IMR-90 (cell line): ENCODE data around the gene CCL13. TPM values are rescaled to one million over a fixed set of nuclear protein-coding genes. Genes with fewer than 3 reads are reported as not detected.

Source experiments
- ATAC-seq: fragments of 200-7000 bp; cut with Tn5 transposase; 2 replicates; pipeline ENCODE4 v1.9.1; 2020; ENCODE audit warnings: low read depth, mild to moderate bottlenecking, moderate library complexity
- BruUV-seq: library from RNA; stranded (reverse); fragments of 400-500 nt; replicated peaks from 2 replicates; lab custom pipeline; 2021; lab: Mats Ljungman, UMichigan
- CTCF ChIA-PET: fragments of 300-600 bp; formaldehyde crosslinking; extraction: SDS; loops from one replicate; lab custom pipeline; 2021; ENCODE audit warnings: antibody characterized with exemption; lab: Yijun Ruan, JAX
- POLR2A ChIA-PET: fragments of 300-600 bp; sonication (Branson Sonifier 250); formaldehyde crosslinking; loops from one replicate; lab custom pipeline; 2022; ENCODE audit warnings: antibody characterized with exemption; ENCODE audit not compliant: unreplicated experiment; lab: Charles Lee
- DNase-seq: peaks from one replicate; pipeline ENCODE4 v3.0.0; 2013
- H2AFZ ChIP-seq: replicated peaks from 2 replicates; pipeline ENCODE3; 2013; ENCODE audit warnings: low read length, mild to moderate bottlenecking; ENCODE audit not compliant: poor library complexity
- H2AK5ac ChIP-seq: 2 replicates; pipeline ENCODE4 v1.6.1; 2013; ENCODE audit warnings: low read depth, low read length, inconsistent platforms
- H2AK9ac ChIP-seq: replicated peaks from 2 replicates; pipeline ENCODE3; 2013; ENCODE audit warnings: mild to moderate bottlenecking, low read depth, low read length, moderate library complexity; ENCODE audit not compliant: poor library complexity
- H2BK120ac ChIP-seq: 2 replicates; pipeline ENCODE4 v1.6.1; 2013; ENCODE audit warnings: low read depth, low read length, inconsistent platforms
- H2BK15ac ChIP-seq: 3 replicates; pipeline ENCODE4 v1.6.1; 2013; ENCODE audit warnings: low read depth, low read length, inconsistent platforms
- H2BK20ac ChIP-seq: 2 replicates; pipeline ENCODE4 v1.6.1; 2013; ENCODE audit warnings: low read depth, mild to moderate bottlenecking, inconsistent platforms, low read length, moderate library complexity
- H2BK5ac ChIP-seq: 2 replicates; pipeline ENCODE4 v1.6.1; 2013; ENCODE audit warnings: mild to moderate bottlenecking, low read depth, low read length, inconsistent platforms; ENCODE audit not compliant: poor library complexity, severe bottlenecking
- H3K14ac ChIP-seq: replicated peaks from 2 replicates; pipeline ENCODE4 v1.6.1; 2013; ENCODE audit warnings: low read depth, low read length, inconsistent platforms
- H3K18ac ChIP-seq: 2 replicates; pipeline ENCODE4 v1.6.1; 2013; ENCODE audit warnings: low read depth, low read length, control low read depth
- H3K23ac ChIP-seq: 2 replicates; pipeline ENCODE4 v1.6.1; 2013; ENCODE audit warnings: low read depth, low read length, inconsistent platforms
- H3K27ac ChIP-seq: 2 replicates; pipeline ENCODE4 v1.5.1; 2013; ENCODE audit warnings: mild to moderate bottlenecking, control low read depth, low read length; ENCODE audit not compliant: insufficient read depth
- H3K27me3 ChIP-seq: 2 replicates; pipeline ENCODE4 v1.6.1; 2013; ENCODE audit warnings: low read length; ENCODE audit not compliant: control insufficient read depth, insufficient read depth
- H3K36me3 ChIP-seq: 2 replicates; pipeline ENCODE4 v1.6.1; 2013; ENCODE audit warnings: low read length, mixed read lengths; ENCODE audit not compliant: control insufficient read depth, insufficient read depth
- H3K4ac ChIP-seq: 2 replicates; pipeline ENCODE4 v1.6.1; 2013; ENCODE audit warnings: low read depth, low read length, inconsistent platforms
- H3K4me1 ChIP-seq: 2 replicates; pipeline ENCODE4 v1.6.1; 2013; ENCODE audit warnings: low read length, mixed read lengths; ENCODE audit not compliant: control insufficient read depth, insufficient read depth
- H3K4me2 ChIP-seq: 2 replicates; pipeline ENCODE4 v1.6.1; 2013; ENCODE audit warnings: low read depth, mild to moderate bottlenecking, control low read depth, low read length, moderate library complexity
- H3K4me3 ChIP-seq: 2 replicates; pipeline ENCODE4 v1.5.1; 2013; ENCODE audit warnings: low read depth, mild to moderate bottlenecking, control low read depth, low read length, moderate library complexity; ENCODE audit not compliant: insufficient read depth
- H3K56ac ChIP-seq: 2 replicates; pipeline ENCODE4 v1.6.1; 2013; ENCODE audit warnings: low read length, inconsistent platforms; ENCODE audit not compliant: insufficient read depth; ENCODE audit errors: extremely low read depth
- H3K79me1 ChIP-seq, 2 experiments: 2 replicates each; pipeline ENCODE4 v1.6.1; 2013; ENCODE audit warnings: low read length in 2 of 2, inconsistent platforms in 1 of 2, low read depth in 1 of 2
- H3K9ac ChIP-seq: 2 replicates; pipeline ENCODE4 v1.6.1; 2013; ENCODE audit warnings: low read depth, low read length, control low read depth
- H3K9me1 ChIP-seq: 2 replicates; pipeline ENCODE4 v1.6.1; 2013; ENCODE audit warnings: low read length, inconsistent platforms; ENCODE audit not compliant: insufficient read depth
- H3K9me3 ChIP-seq: 2 replicates; pipeline ENCODE4 v1.6.1; 2013; ENCODE audit warnings: low read length; ENCODE audit not compliant: control insufficient read depth, insufficient read depth
- H4K20me1 ChIP-seq: 2 replicates; pipeline ENCODE4 v1.6.1; 2013; ENCODE audit warnings: low read length, inconsistent platforms; ENCODE audit not compliant: insufficient read depth
- H4K5ac ChIP-seq: 2 replicates; pipeline ENCODE4 v1.6.1; 2013; ENCODE audit warnings: mild to moderate bottlenecking, low read depth, low read length, control low read depth
- H4K8ac ChIP-seq, 2 experiments: 2 replicates each; pipeline ENCODE4 v1.6.1; 2013; ENCODE audit warnings: low read depth in 2 of 2, low read length in 2 of 2, control low read depth in 1 of 2, inconsistent platforms in 1 of 2
- H4K91ac ChIP-seq: 2 replicates; pipeline ENCODE4 v1.6.1; 2013; ENCODE audit warnings: low read depth, low read length, inconsistent platforms; ENCODE audit not compliant: insufficient read depth
- BHLHE40 ChIP-seq: fragments of 150-350 bp; IDR thresholded peaks from 2 replicates; pipeline ENCODE4 v1.6.1; 2016; ENCODE audit warnings: mild to moderate bottlenecking, low read depth, low read length
- CEBPB ChIP-seq: IDR thresholded peaks from 2 replicates; pipeline ENCODE4 v1.6.1; 2012; ENCODE audit warnings: low read depth, low read length, improper control_type of control experiment
- CHD1 ChIP-seq: IDR thresholded peaks from 2 replicates; pipeline ENCODE4 v1.6.1; 2012; ENCODE audit warnings: low read depth, low read length, improper control_type of control experiment
- FOS ChIP-seq: fragments of 150-350 bp; IDR thresholded peaks from 2 replicates; pipeline ENCODE4 v1.6.1; 2016; ENCODE audit warnings: low read depth, low read length
- MAFK ChIP-seq: IDR thresholded peaks from 2 replicates; pipeline ENCODE4 v1.6.1; 2012; ENCODE audit warnings: low read depth, low read length, improper control_type of control experiment
- MAZ ChIP-seq: IDR thresholded peaks from 2 replicates; pipeline ENCODE4 v1.6.1; 2012; ENCODE audit warnings: low read depth, mild to moderate bottlenecking, low read length, improper control_type of control experiment, moderate library complexity, borderline replicate concordance
- MXI1 ChIP-seq: IDR thresholded peaks from 2 replicates; pipeline ENCODE4 v1.6.1; 2012; ENCODE audit warnings: low read depth, mild to moderate bottlenecking, low read length, moderate library complexity, borderline replicate concordance
- NFE2L2 ChIP-seq: fragments of 150-350 bp; IDR thresholded peaks from 2 replicates; pipeline ENCODE4 v1.6.1; 2016; ENCODE audit warnings: low read depth, mild to moderate bottlenecking, low read length
- POLR2A ChIP-seq: IDR thresholded peaks from 2 replicates; pipeline ENCODE4 v1.6.1; 2012; ENCODE audit warnings: mild to moderate bottlenecking, low read depth, low read length
- RAD21 ChIP-seq: IDR thresholded peaks from 2 replicates; pipeline ENCODE4 v1.6.1; 2012; ENCODE audit warnings: low read length, improper control_type of control experiment
- RCOR1 ChIP-seq: IDR thresholded peaks from 2 replicates; pipeline ENCODE4 v1.6.1; 2012; ENCODE audit warnings: mild to moderate bottlenecking, low read length, improper control_type of control experiment; ENCODE audit not compliant: insufficient replicate concordance
- RFX5 ChIP-seq: IDR thresholded peaks from 2 replicates; pipeline ENCODE4 v1.8.0; 2012; ENCODE audit warnings: low read depth, mild to moderate bottlenecking, low read length, moderate library complexity
- SMC3 ChIP-seq: fragments of 150-350 bp; IDR thresholded peaks from 2 replicates; pipeline ENCODE4 v1.6.1; 2016; ENCODE audit warnings: low read depth, mild to moderate bottlenecking, antibody characterized with exemption, low read length, moderate library complexity
- WGBS, 2 experiments: methylation state at CpG; one replicate each; pipeline versions ENCODE4 v1.1.5 to v1.1.7; 2013; ENCODE audit warnings: missing lambda C conversion rate in 2 of 2; ENCODE audit not compliant: insufficient read length in 1 of 2; ENCODE audit errors: extremely low coverage in 2 of 2; 5-methylcytosine and 5-hydroxymethylcytosine counted together
- dilution Hi-C: fragments of 300-500 bp; cut with HindIII; formaldehyde crosslinking; loops from one replicate; pipeline ENCODE4 v1.14.3; 2018; ENCODE audit warnings: low sequenced_read_pairs; ENCODE audit not compliant: unreplicated experiment
- in situ Hi-C: fragments of 300-500 bp; cut with MboI; formaldehyde crosslinking; loops from 3 replicates; pipeline ENCODE4 v1.14.3; 2019; ENCODE audit warnings: low sequenced_read_pairs, inconsistent platforms, mixed read lengths
- intact Hi-C: fragments of 100-400 bp; cut with micrococcal nuclease; formaldehyde crosslinking; loops from 2 replicates; pipeline ENCODE4 v1.10.0; 2022
- polyA plus RNA-seq, 3 experiments: library from polyadenylated mRNA; depleted of rRNA; stranded (reverse); fragments of >200 nt; gene quantifications; 2 replicates each; pipeline ENCODE4 v1.2.3, GENCODE V29; 2012; ENCODE audit warnings: low replicate concordance in 1 of 3
- total RNA-seq: library from RNA; depleted of rRNA; stranded (reverse); fragments of >200 nt; gene quantifications from 2 replicates; pipeline ENCODE4 v1.2.3, GENCODE V29; 2012
- TF ChIP-seq, protein P1 (sequence below): conservative IDR thresholded peaks from 2 replicates; pipeline ENCODE4 v1.5.1; 2012; ENCODE audit warnings: mild to moderate bottlenecking, low read depth, low read length, improper control_type of control experiment
- TF ChIP-seq, protein P2 (sequence below): fragments of 150-350 bp; IDR thresholded peaks from 2 replicates; pipeline ENCODE4 v1.6.1; 2017; ENCODE audit warnings: mild to moderate bottlenecking, antibody characterized with exemption, low read length, low read depth
- TF ChIP-seq, protein P3 (sequence below): fragments of 150-350 bp; IDR thresholded peaks from 2 replicates; pipeline ENCODE4 v1.6.1; 2016; ENCODE audit warnings: low read depth, mild to moderate bottlenecking, low read length, moderate library complexity, borderline replicate concordance

Gene CCL13
- total and polyA plus RNA-seq, 2 of the 4 experiments (the other 2 are of a cell fraction), result 0.18 TPM; not detected in 1

DNA sequence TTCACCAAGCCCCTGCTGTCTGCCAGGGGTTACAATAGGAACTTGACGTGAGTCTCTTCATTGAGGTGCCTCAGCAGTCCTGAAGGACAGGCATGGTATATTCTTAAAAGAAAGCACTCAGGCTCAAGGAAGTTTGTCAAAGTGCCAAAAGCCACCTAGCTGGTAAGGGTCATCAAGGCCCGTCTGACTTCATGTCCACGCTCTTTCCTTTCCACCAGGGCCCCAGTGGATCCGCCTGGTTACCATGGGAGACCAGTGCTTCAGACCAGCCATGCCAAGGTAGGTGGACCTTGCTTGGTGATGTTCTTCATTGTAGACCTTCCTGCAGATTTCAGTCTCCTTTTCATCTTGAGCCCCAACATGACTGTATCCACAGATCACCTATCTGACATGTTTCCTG lies 34.4 kb downstream of the CCL13 start:
- WGBS, 2 experiments, result 75% methylated on average over 1 of the region's 4 CpGs; no CpG with 5 or more reads in 1 of the 2 experiments
- H3K79me1 ChIP-seq, result no peaks in the 10 kb centered on the region
- no peak overlapping the region for H3K56ac ChIP-seq
- H2BK15ac ChIP-seq, result no peak overlapping the region
- H4K91ac ChIP-seq, result no peak overlapping the region
- H2AFZ ChIP-seq, result no peak overlapping the region
- H2AK5ac ChIP-seq, result no peak overlapping the region
- peaks cover 8% of the 10 kb centered on the region for H3K4me1 ChIP-seq
- no peak overlapping the region for H2AK9ac ChIP-seq
- H3K27me3 ChIP-seq, result peaks cover 7% of the 10 kb centered on the region; the same call in 1 of the 2 replicates
- intact Hi-C loops, result no loop called here
- H3K4ac ChIP-seq, result no peak overlapping the region
- no peak overlapping the region for H2BK5ac ChIP-seq
- no peaks in the 10 kb centered on the region for H3K9me3 ChIP-seq
- in situ Hi-C loops, result no loop called here
- ATAC-seq, result no peak
- H2BK120ac ChIP-seq, result no peak overlapping the region
- no peaks in the 10 kb centered on the region; the same call in 1 of the 2 replicates for H4K20me1 ChIP-seq
- no peak overlapping the region for H2BK20ac ChIP-seq
- H3K36me3 ChIP-seq, result no peaks in the 10 kb centered on the region
- no TSS peak for BruUV-seq
- no peak overlapping the region for H3K9ac ChIP-seq
- ChIA-PET CTCF (no interaction called here), POLR2A (no interaction called here)
- no peak overlapping the region for H3K27ac ChIP-seq
- H4K8ac ChIP-seq, result no peak overlapping the region
- H3K9me1 ChIP-seq, result no peaks in the 10 kb centered on the region; the same call in 1 of the 2 replicates
- TF ChIP-seq RFX5 (no peak), BHLHE40 (no peak), CHD1 (no peak), MAZ (no peak), POLR2A (no peak), MAFK (no peak), FOS (no peak), RCOR1 (no peak), RAD21 (no peak), NFE2L2 (no peak), MXI1 (no peak), SMC3 (no peak), CEBPB (no peak)
- TF ChIP-seq, protein P1, sequence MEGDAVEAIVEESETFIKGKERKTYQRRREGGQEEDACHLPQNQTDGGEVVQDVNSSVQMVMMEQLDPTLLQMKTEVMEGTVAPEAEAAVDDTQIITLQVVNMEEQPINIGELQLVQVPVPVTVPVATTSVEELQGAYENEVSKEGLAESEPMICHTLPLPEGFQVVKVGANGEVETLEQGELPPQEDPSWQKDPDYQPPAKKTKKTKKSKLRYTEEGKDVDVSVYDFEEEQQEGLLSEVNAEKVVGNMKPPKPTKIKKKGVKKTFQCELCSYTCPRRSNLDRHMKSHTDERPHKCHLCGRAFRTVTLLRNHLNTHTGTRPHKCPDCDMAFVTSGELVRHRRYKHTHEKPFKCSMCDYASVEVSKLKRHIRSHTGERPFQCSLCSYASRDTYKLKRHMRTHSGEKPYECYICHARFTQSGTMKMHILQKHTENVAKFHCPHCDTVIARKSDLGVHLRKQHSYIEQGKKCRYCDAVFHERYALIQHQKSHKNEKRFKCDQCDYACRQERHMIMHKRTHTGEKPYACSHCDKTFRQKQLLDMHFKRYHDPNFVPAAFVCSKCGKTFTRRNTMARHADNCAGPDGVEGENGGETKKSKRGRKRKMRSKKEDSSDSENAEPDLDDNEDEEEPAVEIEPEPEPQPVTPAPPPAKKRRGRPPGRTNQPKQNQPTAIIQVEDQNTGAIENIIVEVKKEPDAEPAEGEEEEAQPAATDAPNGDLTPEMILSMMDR, result no peak
- TF ChIP-seq, protein P2, sequence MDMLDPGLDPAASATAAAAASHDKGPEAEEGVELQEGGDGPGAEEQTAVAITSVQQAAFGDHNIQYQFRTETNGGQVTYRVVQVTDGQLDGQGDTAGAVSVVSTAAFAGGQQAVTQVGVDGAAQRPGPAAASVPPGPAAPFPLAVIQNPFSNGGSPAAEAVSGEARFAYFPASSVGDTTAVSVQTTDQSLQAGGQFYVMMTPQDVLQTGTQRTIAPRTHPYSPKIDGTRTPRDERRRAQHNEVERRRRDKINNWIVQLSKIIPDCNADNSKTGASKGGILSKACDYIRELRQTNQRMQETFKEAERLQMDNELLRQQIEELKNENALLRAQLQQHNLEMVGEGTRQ, result no peak
- TF ChIP-seq, protein P3, sequence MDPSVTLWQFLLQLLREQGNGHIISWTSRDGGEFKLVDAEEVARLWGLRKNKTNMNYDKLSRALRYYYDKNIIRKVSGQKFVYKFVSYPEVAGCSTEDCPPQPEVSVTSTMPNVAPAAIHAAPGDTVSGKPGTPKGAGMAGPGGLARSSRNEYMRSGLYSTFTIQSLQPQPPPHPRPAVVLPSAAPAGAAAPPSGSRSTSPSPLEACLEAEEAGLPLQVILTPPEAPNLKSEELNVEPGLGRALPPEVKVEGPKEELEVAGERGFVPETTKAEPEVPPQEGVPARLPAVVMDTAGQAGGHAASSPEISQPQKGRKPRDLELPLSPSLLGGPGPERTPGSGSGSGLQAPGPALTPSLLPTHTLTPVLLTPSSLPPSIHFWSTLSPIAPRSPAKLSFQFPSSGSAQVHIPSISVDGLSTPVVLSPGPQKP, result no peak
- H3K23ac ChIP-seq, result no peak overlapping the region
- DNase-seq, result no peak
- no peak overlapping the region for H4K5ac ChIP-seq
- no peak overlapping the region for H3K4me2 ChIP-seq
- no peak overlapping the region for H3K4me3 ChIP-seq
- H3K14ac ChIP-seq, result no peak overlapping the region
- no peak overlapping the region for H3K18ac ChIP-seq
- dilution Hi-C loops, result no loop called here
